Measurements from ENCODE around the gene DUSP18.
"Not testable (repeated sequence)": the region's sequence is repeated elsewhere in the genome, so short reads cannot be mapped to it uniquely, and the experiment has no call there.

Gene DUSP18

GRCh38 chr22:30635273-30636225, 32.1 kb downstream of the DUSP18 start, which contains the start of gene SLC35E4:
Gene SLC35E4, plus strand, starts transcription at chr22:30635781. Its CDS starts 670 bp downstream, at chr22:30636451.
- Histone ChIP-seq H4K20me1 (ENCODE audit: insufficient read depth, low read length) (no peaks in the 10 kb centered on the region), H3K4me1 (ENCODE audit: low read length) (peaks cover 13% of the 10 kb centered on the region; the same call in 1 of the 2 replicates), H3K4me2 (ENCODE audit: low read length) (peak within 1 kb of the TSS; percentile 80), H2AFZ (ENCODE audit: low read depth, low read length) (peak within 1 kb of the TSS; percentile 80), H3K36me3 (replicated peaks; ENCODE audit: low read depth, low read length) (no peaks in the 10 kb centered on the region), H3K79me2 (ENCODE audit: low read length) (no peaks in the 10 kb centered on the region), H3K4me3 (ENCODE audit: low read length) (peak within 1 kb of the TSS; percentile 81), H3K9ac (ENCODE audit: low read length) (peak within 1 kb of the TSS; percentile 74), H3K27me3 (ENCODE audit: low read depth, low read length) (no peaks in the 10 kb centered on the region), H3K27ac (ENCODE audit: low read length) (peak within 1 kb of the TSS; percentile 49), H3K9me3 (ENCODE audit: insufficient read depth, low read length) (no peaks in the 10 kb centered on the region)
- TF ChIP-seq EZH2phosphoT487 (IDR thresholded peaks at IDR 0.05; ENCODE audit: low read depth), result no peak

DNA sequence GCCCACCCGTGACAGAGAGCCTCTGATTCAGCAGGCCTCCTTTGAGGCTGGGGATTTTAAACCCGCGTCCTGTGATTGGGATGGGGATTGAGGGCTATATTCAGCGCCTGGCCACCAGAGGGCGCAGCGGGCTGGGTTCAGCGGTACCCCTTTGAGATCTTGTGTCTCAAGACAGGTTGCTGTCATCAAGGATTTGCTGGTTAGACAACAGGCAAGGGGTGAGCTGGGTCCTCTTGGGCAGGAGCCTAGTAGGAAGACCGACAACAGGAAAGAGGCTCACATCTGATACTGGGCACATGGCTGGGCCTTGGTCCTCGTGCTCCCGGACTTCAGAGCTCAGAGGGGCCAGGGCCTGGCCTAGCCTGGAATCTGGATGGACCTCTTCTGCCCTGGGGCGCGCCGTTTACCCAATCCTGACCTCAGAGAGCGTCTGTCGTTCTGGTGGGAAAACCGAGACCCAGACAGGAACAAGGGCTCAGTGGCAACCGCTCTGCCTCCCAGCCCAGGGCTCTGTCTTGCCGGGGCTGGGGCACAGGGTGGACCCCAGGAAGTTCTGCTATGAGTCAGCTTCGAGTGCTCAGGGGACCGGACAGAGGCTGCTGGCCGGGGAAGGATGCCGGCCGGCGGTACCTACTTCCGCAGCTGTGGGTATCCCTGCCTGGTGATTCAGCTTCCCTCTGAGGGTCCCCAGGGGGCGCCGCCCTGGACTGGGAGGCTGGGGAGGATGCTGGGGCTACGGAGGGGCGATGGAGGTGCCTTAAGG, 33.0 kb downstream of the DUSP18 start:
- Histone ChIP-seq H2AFZ (ENCODE audit: low read depth, low read length) (peak overlapping the region; percentile 80), H3K36me3 (replicated peaks; ENCODE audit: low read depth, low read length) (no peaks in the 10 kb centered on the region), H3K9me3 (ENCODE audit: insufficient read depth, low read length) (no peaks in the 10 kb centered on the region), H3K4me2 (ENCODE audit: low read length) (peak overlapping the region; percentile 80), H4K20me1 (ENCODE audit: insufficient read depth, low read length) (no peaks in the 10 kb centered on the region), H3K27ac (ENCODE audit: low read length) (peak overlapping the region; percentile 49), H3K27me3 (ENCODE audit: low read depth, low read length) (no peaks in the 10 kb centered on the region), H3K4me1 (ENCODE audit: low read length) (peaks cover 13% of the 10 kb centered on the region; the same call in 1 of the 2 replicates), H3K4me3 (ENCODE audit: low read length) (peak overlapping the region; percentile 81), H3K79me2 (ENCODE audit: low read length) (no peaks in the 10 kb centered on the region), H3K9ac (ENCODE audit: low read length) (peak overlapping the region; percentile 74)
- TF ChIP-seq, protein P1, sequence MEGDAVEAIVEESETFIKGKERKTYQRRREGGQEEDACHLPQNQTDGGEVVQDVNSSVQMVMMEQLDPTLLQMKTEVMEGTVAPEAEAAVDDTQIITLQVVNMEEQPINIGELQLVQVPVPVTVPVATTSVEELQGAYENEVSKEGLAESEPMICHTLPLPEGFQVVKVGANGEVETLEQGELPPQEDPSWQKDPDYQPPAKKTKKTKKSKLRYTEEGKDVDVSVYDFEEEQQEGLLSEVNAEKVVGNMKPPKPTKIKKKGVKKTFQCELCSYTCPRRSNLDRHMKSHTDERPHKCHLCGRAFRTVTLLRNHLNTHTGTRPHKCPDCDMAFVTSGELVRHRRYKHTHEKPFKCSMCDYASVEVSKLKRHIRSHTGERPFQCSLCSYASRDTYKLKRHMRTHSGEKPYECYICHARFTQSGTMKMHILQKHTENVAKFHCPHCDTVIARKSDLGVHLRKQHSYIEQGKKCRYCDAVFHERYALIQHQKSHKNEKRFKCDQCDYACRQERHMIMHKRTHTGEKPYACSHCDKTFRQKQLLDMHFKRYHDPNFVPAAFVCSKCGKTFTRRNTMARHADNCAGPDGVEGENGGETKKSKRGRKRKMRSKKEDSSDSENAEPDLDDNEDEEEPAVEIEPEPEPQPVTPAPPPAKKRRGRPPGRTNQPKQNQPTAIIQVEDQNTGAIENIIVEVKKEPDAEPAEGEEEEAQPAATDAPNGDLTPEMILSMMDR (IDR thresholded peaks at IDR 0.05; ENCODE audit: low read depth, low read length), result peak; percentile 95
- TF ChIP-seq EZH2phosphoT487 (IDR thresholded peaks at IDR 0.05; ENCODE audit: low read depth), result no peak

DNA sequence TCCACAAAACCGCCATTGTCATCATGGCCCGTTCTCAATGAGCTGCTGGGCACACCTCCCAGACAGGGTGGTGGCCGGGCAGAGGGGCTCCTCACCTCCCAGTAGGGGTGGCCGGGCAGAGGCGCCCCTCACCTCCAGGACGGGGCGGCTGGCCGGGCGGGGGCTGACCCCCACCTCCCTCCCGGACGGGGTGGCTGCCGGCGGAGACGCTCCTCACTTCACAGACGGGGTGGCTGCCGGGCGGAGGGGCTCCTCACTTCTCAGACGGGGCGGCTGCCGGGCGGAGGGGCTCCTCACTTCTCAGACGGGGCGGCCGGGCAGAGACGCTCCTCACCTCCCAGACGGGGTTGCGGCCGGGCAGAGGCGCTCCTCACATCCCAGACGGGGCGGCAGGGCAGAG, 36.2 kb downstream of the DUSP18 start:
- H2AFZ ChIP-seq (ENCODE audit: low read depth, low read length); H3K9ac ChIP-seq (ENCODE audit: low read length); H3K79me2 ChIP-seq (ENCODE audit: low read length); H4K20me1 ChIP-seq (ENCODE audit: insufficient read depth, low read length); H3K9me3 ChIP-seq (ENCODE audit: insufficient read depth, low read length); H3K36me3 ChIP-seq (replicated peaks; ENCODE audit: low read depth, low read length); H3K4me3 ChIP-seq (ENCODE audit: low read length); H3K27me3 ChIP-seq (ENCODE audit: low read depth, low read length); H3K4me2 ChIP-seq (ENCODE audit: low read length); H3K27ac ChIP-seq (ENCODE audit: low read length): not testable (repeated sequence)
- H3K4me1 ChIP-seq (ENCODE audit: low read length), result peaks cover 12% of the 10 kb centered on the region; the same call in 1 of the 2 replicates

GRCh38 chr22:30628491-30628890, 39.2 kb downstream of the DUSP18 start:
- H3K9me3 ChIP-seq (ENCODE audit: insufficient read depth, low read length), result no peaks in the 10 kb centered on the region
- H2AFZ ChIP-seq (ENCODE audit: low read depth, low read length), result no peak overlapping the region
- H3K27me3 ChIP-seq (ENCODE audit: low read depth, low read length), result no peaks in the 10 kb centered on the region
- no peaks in the 10 kb centered on the region for H3K36me3 ChIP-seq (replicated peaks; ENCODE audit: low read depth, low read length)
- H3K79me2 ChIP-seq (ENCODE audit: low read length), result no peaks in the 10 kb centered on the region
- no peak overlapping the region for H3K4me2 ChIP-seq (ENCODE audit: low read length)
- peaks cover 4% of the 10 kb centered on the region for H3K4me1 ChIP-seq (ENCODE audit: low read length)
- TF ChIP-seq, protein P1 (IDR thresholded peaks at IDR 0.05; ENCODE audit: low read depth, low read length), result no peak
- TF ChIP-seq EZH2phosphoT487 (IDR thresholded peaks at IDR 0.05; ENCODE audit: low read depth), result no peak
- no peak overlapping the region for H3K9ac ChIP-seq (ENCODE audit: low read length)
- H3K4me3 ChIP-seq (ENCODE audit: low read length), result no peak overlapping the region
- H3K27ac ChIP-seq (ENCODE audit: low read length), result no peak overlapping the region
- no peaks in the 10 kb centered on the region for H4K20me1 ChIP-seq (ENCODE audit: insufficient read depth, low read length)

Measured in OCI-LY3 (cell line).